Suprapubic skin (tissue), 4 donors: ENCODE measurements around the gene PFN3. TPM values are rescaled to one million over a fixed set of nuclear protein-coding genes. Genes with fewer than 3 reads are reported as not detected.

ENCODE experiments used
- DNase-seq, 2 donors: peaks; one replicate each; pipeline ENCODE4 v3.0.0-alpha.2; 2019; ENCODE audit warnings: low spot score in 2 of 2
- H3K27ac ChIP-seq: fragments of 200-600 bp; sonication (generic); one replicate; pipeline ENCODE4 v1.5.1; 2019
- H3K27me3 ChIP-seq: fragments of 200-600 bp; sonication (generic); one replicate; pipeline ENCODE4 v1.5.1; 2019
- H3K36me3 ChIP-seq: fragments of 200-600 bp; sonication (generic); one replicate; pipeline ENCODE4 v1.5.1; 2019
- H3K4me1 ChIP-seq: fragments of 200-600 bp; sonication (generic); one replicate; pipeline ENCODE4 v1.5.1; 2019
- H3K4me3 ChIP-seq: fragments of 200-600 bp; sonication (generic); one replicate; pipeline ENCODE4 v1.5.1; 2019; ENCODE audit warnings: mild to moderate bottlenecking
- H3K9me3 ChIP-seq: fragments of 200-600 bp; sonication (generic); one replicate; pipeline ENCODE4 v1.5.1; 2019
- EP300 ChIP-seq: sonication (generic); formaldehyde crosslinking; IDR thresholded peaks from one replicate; pipeline ENCODE4 v1.6.1; 2017; ENCODE audit warnings: antibody characterized with exemption
- POLR2A ChIP-seq, 2 donors: fragments of 450-650 bp; IDR thresholded peaks; one replicate each; pipeline ENCODE4 v1.6.1; 2017; ENCODE audit warnings: antibody characterized with exemption in 2 of 2, mild to moderate bottlenecking in 2 of 2, moderate library complexity in 2 of 2
- POLR2AphosphoS5 ChIP-seq, 3 donors: sonication (generic); formaldehyde crosslinking; IDR thresholded peaks; one replicate each; pipeline ENCODE4 v1.6.1; 2017; ENCODE audit warnings: antibody characterized with exemption in 3 of 3
- WGBS: methylation state at CpG from one replicate; pipeline ENCODE4 v1.1.5; 2018; 5-methylcytosine and 5-hydroxymethylcytosine counted together
- total RNA-seq, 4 donors: library from RNA; depleted of rRNA; stranded (reverse); fragments of >200 nt; gene quantifications; one replicate each; pipeline ENCODE4 v1.1.0, GENCODE V29; 2016
- TF ChIP-seq, protein P1 (sequence below), 2 donors: fragments of 200-600 bp in 1 of 2; fragments of 450-650 bp in 1 of 2; sonication (generic) in 1 of 2; IDR thresholded peaks; one replicate each; pipeline ENCODE4 v1.5.1; 2016 to 2019; ENCODE audit warnings: antibody characterized with exemption in 2 of 2, mild to moderate bottlenecking in 1 of 2, moderate library complexity in 1 of 2

The PFN3 gene
- total RNA-seq, 4 donors from 2014 or later = not detected

DNA sequence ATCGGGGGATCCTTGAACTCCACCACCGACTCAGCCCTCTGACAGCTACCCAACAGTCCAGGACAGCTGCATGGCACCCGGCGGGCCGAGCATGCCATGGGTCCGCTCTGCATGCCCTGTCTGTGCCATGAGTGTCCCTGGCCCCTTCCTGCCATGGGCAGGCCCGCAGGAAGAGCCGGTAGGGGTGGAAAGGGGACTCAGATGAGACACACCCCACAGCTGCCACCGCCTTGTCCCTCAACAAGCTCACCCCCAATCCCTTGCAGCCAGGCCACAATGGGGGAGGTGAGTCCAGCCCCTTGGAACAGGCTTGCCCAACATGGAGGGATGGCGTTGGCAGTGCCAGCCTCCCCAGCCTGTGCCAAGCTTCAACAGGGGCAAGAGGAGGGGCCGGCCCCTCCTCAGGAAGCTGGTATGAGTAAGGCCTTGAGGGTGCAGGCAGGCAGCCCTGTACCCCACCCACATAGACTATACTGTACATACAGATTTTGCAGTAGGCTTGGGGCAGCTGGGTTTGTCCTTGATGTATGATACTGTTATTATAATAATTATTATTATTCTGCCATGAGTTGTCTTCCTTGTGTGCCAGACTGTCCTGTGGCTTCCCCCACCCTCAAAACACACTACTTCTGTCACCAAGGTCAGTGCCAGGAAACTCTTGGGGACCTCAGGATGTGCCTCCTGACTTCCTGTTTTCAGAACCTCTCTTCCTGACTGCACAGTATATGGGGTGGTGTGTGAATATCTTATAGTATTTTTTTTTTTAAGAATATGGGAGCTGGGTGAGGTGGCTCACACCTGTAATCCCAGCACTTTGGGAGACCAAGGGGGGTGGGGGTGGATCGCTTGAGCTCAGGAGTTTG, 28.2 kb downstream of the PFN3 start:
- Histone ChIP-seq H3K27ac (peak overlapping the region; percentile 17), H3K27me3 (no peaks in the 10 kb centered on the region)
- TF ChIP-seq EP300 (no peak), POLR2AphosphoS5 (IDR thresholded peaks at IDR 0.05) (no peak), POLR2A (IDR thresholded peaks at IDR 0.05) (no peak)
- TF ChIP-seq, protein P1, sequence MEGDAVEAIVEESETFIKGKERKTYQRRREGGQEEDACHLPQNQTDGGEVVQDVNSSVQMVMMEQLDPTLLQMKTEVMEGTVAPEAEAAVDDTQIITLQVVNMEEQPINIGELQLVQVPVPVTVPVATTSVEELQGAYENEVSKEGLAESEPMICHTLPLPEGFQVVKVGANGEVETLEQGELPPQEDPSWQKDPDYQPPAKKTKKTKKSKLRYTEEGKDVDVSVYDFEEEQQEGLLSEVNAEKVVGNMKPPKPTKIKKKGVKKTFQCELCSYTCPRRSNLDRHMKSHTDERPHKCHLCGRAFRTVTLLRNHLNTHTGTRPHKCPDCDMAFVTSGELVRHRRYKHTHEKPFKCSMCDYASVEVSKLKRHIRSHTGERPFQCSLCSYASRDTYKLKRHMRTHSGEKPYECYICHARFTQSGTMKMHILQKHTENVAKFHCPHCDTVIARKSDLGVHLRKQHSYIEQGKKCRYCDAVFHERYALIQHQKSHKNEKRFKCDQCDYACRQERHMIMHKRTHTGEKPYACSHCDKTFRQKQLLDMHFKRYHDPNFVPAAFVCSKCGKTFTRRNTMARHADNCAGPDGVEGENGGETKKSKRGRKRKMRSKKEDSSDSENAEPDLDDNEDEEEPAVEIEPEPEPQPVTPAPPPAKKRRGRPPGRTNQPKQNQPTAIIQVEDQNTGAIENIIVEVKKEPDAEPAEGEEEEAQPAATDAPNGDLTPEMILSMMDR (IDR thresholded peaks at IDR 0.05) = no peak

DNA sequence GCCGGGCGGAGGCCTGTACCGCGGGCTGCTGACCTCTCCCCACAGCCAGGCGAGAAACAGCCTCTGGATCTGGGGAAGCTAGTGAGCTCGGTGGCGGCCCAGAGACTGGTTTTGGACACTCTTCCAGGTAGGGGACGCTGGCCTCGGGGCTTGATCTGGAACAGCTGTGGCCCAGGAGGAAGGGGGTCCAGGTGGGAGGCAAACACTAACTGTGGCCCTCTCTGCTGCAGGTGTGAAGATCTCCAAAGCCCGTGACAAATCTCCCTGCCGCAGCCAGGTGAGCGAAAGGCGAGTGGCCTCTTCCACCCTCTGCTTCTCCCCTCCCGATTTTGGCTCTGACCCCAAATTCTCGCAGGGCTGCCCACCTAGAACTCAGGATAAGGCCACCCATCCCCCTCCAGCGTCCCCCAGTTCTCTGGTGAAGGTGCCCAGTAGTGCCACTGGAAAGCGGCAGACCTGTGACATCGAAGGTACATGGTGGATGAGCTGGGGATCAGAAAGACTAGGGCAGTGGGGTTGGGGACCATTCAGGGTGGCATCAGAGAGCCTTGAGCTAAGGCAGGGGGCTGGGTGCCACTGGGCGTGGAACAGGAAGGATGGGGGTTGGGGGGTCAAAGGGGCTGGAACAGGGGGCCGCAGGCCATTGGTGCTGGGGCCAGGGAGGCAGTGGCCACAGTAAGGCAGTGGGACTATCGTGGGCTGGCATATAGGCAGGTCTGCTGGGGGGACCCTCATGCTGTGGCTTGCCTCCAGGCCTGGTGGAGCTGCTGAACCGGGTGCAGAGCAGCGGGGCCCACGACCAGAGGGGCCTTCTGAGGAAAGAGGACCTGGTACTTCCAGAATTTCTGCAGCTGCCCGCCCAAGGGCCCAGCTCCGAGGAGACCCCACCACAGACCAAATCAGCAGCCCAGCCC, 29.1 kb downstream of the PFN3 start:
- no peaks in the 10 kb centered on the region for H3K36me3 ChIP-seq
- TF ChIP-seq POLR2AphosphoS5 (IDR thresholded peaks at IDR 0.05) (no peak), EP300 (no peak), POLR2A (IDR thresholded peaks at IDR 0.05) (no peak)
- TF ChIP-seq, protein P1 (IDR thresholded peaks at IDR 0.05) = no peak
- no peak for DNase-seq
- H3K9me3 ChIP-seq = no peaks in the 10 kb centered on the region
- H3K4me3 ChIP-seq = peak overlapping the region; percentile 38
- 68% methylated on average over 12 of the region's 26 CpGs for WGBS
- no peaks in the 10 kb centered on the region for H3K27me3 ChIP-seq
- peak overlapping the region; percentile 21 for H3K27ac ChIP-seq
- H3K4me1 ChIP-seq = peaks cover 72% of the 10 kb centered on the region

More for the DNA sequence above, 28.2 kb downstream of the PFN3 start:
- H3K36me3 ChIP-seq = no peaks in the 10 kb centered on the region
- H3K9me3 ChIP-seq = no peaks in the 10 kb centered on the region
- no peak for DNase-seq
- peak overlapping the region; percentile 38 for H3K4me3 ChIP-seq
- 47% methylated on average over 4 of the region's 12 CpGs for WGBS
- peaks cover 63% of the 10 kb centered on the region for H3K4me1 ChIP-seq

DNA sequence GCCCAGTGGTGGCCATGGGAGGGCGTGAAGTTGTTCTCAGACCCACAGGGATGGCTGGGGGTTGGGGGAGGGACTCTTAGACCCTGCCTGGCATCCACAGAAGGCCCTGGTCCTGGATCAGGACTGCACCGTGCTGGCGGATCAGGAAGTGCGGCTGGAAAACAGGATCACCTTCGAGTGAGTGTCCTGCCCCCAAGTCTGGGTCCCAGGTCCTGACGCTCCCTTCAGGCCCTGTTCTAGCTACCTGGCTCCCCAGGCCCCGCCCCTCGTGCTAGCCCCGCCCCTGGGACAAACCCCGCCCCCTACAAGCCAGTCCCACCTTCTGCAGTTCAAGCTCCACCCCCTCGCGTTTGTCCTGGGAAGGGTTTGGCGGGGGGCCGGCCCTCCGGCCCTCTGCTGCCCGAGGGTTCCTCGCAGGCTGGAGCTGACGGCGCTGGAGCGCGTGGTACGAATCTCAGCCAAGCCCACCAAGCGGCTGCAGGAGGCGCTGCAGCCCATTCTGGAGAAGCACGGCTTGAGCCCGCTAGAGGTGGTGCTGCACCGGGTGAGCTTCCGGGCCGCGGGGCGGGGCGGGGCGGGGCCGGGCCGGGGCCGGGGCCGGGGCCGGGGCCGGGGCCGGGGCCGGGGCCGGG, 29.9 kb downstream of the PFN3 start:
- H3K27ac ChIP-seq = peak overlapping the region; percentile 21
- peaks cover 79% of the 10 kb centered on the region for H3K4me1 ChIP-seq
- H3K36me3 ChIP-seq = no peaks in the 10 kb centered on the region
- DNase-seq = peak; percentile 81 to 88
- TF ChIP-seq EP300 (no peak), POLR2A (IDR thresholded peaks at IDR 0.05) (no peak)
- TF ChIP-seq, protein P1 (IDR thresholded peaks at IDR 0.05) = peak in 1 of 2 donors; percentile 47
- H3K9me3 ChIP-seq = no peaks in the 10 kb centered on the region
- 75% methylated on average over 1 of the region's 42 CpGs for WGBS
- H3K27me3 ChIP-seq = no peaks in the 10 kb centered on the region
- peak overlapping the region; percentile 38 for H3K4me3 ChIP-seq

DNA sequence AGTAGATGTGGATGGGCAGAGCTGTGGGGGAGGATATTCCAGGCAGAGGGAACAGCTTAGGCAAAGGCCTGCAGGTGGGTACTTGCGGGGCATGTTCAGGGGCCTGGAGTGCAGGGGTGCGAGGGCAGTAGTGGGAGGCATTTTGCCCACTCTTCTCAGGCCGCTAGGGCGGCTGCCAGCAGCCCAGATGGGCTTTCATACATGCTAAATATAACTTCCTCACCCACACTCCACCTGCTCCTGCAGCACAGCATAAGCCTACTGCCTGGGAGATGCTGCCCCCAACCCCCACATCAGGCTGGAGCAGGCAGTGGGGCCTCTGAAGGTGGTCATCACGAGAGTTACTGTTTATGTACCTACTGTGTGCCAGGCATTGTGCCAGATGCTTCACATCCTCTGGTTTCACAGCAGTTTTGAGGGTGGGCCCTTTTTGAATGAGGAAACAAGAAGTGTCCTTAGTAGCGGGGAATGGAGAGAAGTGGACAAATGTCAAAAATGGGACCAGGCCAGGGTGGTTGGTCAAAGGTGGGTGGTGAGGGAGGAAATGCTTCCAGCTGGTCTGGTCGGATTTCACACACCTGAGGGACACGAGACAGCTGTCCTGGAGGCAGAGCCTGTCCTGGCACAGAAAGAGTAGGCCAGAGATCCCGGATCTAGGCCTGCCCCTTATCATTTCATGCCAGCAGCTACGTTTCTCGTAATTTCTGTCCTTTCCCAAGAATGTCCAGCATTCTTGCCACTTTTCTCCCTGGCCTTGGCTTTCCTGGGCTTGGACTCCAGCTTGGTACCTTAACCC, 30.6 kb downstream of the PFN3 start:
- H3K9me3 ChIP-seq = no peaks in the 10 kb centered on the region
- WGBS = 67% methylated on average over 11 of the region's 11 CpGs
- no peaks in the 10 kb centered on the region for H3K36me3 ChIP-seq
- peaks cover 79% of the 10 kb centered on the region for H3K4me1 ChIP-seq
- no peak for DNase-seq
- TF ChIP-seq POLR2A (IDR thresholded peaks at IDR 0.05) (no peak), EP300 (no peak), POLR2AphosphoS5 (IDR thresholded peaks at IDR 0.05) (no peak)
- TF ChIP-seq, protein P1 (IDR thresholded peaks at IDR 0.05) = no peak
- no peak overlapping the region for H3K27ac ChIP-seq
- H3K27me3 ChIP-seq = no peaks in the 10 kb centered on the region
- no peak overlapping the region for H3K4me3 ChIP-seq
